Smooth muscle cell (in vitro differentiated cells): Measurements from ENCODE around the gene C1orf159. TPM values are rescaled to one million over a fixed set of nuclear protein-coding genes. Genes with fewer than 3 reads are reported as not detected.

Source experiments
- DNase-seq: peaks from one replicate; lab custom pipeline; 2025; ENCODE audit not compliant: unreplicated experiment; lab: John Stamatoyannopoulos, UW
- H2AFZ ChIP-seq: fragments of 200-600 bp; sonication (generic); 2 replicates; pipeline ENCODE4 v1.6.0; 2016; ENCODE audit warnings: antibody characterized with exemption, low read depth, mild to moderate bottlenecking
- H3F3A ChIP-seq: fragments of 200-600 bp; sonication (generic); 2 replicates; pipeline ENCODE4 v1.6.0; 2017; ENCODE audit warnings: antibody characterized with exemption, low read depth
- H3K27ac ChIP-seq: fragments of 200-600 bp; sonication (generic); 2 replicates; pipeline ENCODE4 v1.5.1; 2016; ENCODE audit warnings: low read depth, mild to moderate bottlenecking
- H3K27me3 ChIP-seq: fragments of 200-600 bp; sonication (generic); 2 replicates; pipeline ENCODE4 v1.6.1; 2016; ENCODE audit warnings: low read depth, mild to moderate bottlenecking
- H3K36me3 ChIP-seq: fragments of 200-600 bp; sonication (generic); 2 replicates; pipeline ENCODE4 v1.5.1; 2016; ENCODE audit warnings: low read depth
- H3K4me1 ChIP-seq: fragments of 200-600 bp; sonication (generic); 2 replicates; pipeline ENCODE4 v1.5.1; 2016; ENCODE audit warnings: low read depth
- H3K4me2 ChIP-seq: fragments of 200-600 bp; sonication (generic); 2 replicates; pipeline ENCODE4 v1.6.0; 2016; ENCODE audit warnings: mild to moderate bottlenecking
- H3K4me3 ChIP-seq: fragments of 200-600 bp; sonication (generic); 2 replicates; pipeline ENCODE4 v1.5.1; 2016; ENCODE audit warnings: mild to moderate bottlenecking
- H3K79me2 ChIP-seq: fragments of 200-600 bp; sonication (generic); 2 replicates; pipeline ENCODE4 v1.6.0; 2016; ENCODE audit warnings: low read depth, mild to moderate bottlenecking
- H3K9ac ChIP-seq: fragments of 200-600 bp; sonication (generic); 2 replicates; pipeline ENCODE4 v1.6.0; 2016; ENCODE audit warnings: low read depth
- H3K9me3 ChIP-seq: fragments of 200-600 bp; sonication (generic); replicated peaks from 2 replicates; pipeline ENCODE4 v1.5.1; 2016; ENCODE audit warnings: low read depth
- H4K20me1 ChIP-seq: fragments of 200-600 bp; sonication (generic); 2 replicates; pipeline ENCODE4 v1.6.0; 2016; ENCODE audit warnings: low read depth
- whole genome bisulfite sequencing: methylation state at CpG from one replicate; pipeline ENCODE4 v1.1.7; 2016; ENCODE audit warnings: low lambda C conversion rate; 5-methylcytosine and 5-hydroxymethylcytosine counted together
- polyA plus RNA-seq: library from polyadenylated mRNA; unstranded; fragments of >200 nt; fragmentation: Nextera tagmentation; extraction: Ambion mirVana; gene quantifications from 2 replicates; pipeline ENCODE4 v1.2.1, GENCODE V29; 2016
- total RNA-seq: library from RNA; depleted of rRNA; stranded (reverse); fragments of >200 nt; gene quantifications from 2 replicates; pipeline ENCODE4 v1.2.3, GENCODE V29; 2014
- TF ChIP-seq, protein P1 (sequence below): fragments of 200-600 bp; sonication (generic); IDR thresholded peaks from 2 replicates; pipeline ENCODE4 v1.5.1; 2017; ENCODE audit warnings: borderline replicate concordance, mild to moderate bottlenecking, antibody characterized with exemption; ENCODE audit not compliant: insufficient read depth, poor library complexity, severe bottlenecking

C1orf159 gene
- total and polyA plus RNA-seq, 2 experiments from 2014 or later: 20.2 to 24.5 TPM

DNA sequence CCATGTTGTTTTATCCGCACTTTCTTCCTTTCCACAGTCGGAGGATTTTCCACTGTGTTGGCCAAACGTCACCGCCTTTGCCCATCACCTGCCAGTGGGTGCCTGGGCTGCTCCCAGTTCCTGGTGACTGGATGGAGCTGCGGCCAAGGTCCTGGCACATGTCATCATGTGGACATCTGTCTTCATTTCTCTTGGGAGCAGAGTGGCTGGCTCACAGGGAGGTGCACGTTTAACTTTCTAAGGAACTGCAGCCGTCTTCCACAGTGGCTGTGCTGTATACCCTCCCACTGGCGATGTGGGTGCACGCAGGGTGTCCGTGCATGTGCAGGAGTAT lies 22.3 kb downstream of the C1orf159 start:
- Histone ChIP-seq H3K4me2 (no peak overlapping the region), H3K36me3 (no peaks in the 10 kb centered on the region), H3K4me3 (no peak overlapping the region), H3K9me3 (no peaks in the 10 kb centered on the region), H3K27ac (no peak overlapping the region), H2AFZ (no peak overlapping the region), H3K79me2 (no peaks in the 10 kb centered on the region), H3F3A (no peaks in the 10 kb centered on the region), H3K27me3 (no peaks in the 10 kb centered on the region), H4K20me1 (no peaks in the 10 kb centered on the region), H3K9ac (no peak overlapping the region), H3K4me1 (no peaks in the 10 kb centered on the region)
- DNase-seq: no peak
- TF ChIP-seq, protein P1, sequence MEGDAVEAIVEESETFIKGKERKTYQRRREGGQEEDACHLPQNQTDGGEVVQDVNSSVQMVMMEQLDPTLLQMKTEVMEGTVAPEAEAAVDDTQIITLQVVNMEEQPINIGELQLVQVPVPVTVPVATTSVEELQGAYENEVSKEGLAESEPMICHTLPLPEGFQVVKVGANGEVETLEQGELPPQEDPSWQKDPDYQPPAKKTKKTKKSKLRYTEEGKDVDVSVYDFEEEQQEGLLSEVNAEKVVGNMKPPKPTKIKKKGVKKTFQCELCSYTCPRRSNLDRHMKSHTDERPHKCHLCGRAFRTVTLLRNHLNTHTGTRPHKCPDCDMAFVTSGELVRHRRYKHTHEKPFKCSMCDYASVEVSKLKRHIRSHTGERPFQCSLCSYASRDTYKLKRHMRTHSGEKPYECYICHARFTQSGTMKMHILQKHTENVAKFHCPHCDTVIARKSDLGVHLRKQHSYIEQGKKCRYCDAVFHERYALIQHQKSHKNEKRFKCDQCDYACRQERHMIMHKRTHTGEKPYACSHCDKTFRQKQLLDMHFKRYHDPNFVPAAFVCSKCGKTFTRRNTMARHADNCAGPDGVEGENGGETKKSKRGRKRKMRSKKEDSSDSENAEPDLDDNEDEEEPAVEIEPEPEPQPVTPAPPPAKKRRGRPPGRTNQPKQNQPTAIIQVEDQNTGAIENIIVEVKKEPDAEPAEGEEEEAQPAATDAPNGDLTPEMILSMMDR: no peak
- 98% methylated on average over 10 of the region's 10 CpGs for WGBS

DNA sequence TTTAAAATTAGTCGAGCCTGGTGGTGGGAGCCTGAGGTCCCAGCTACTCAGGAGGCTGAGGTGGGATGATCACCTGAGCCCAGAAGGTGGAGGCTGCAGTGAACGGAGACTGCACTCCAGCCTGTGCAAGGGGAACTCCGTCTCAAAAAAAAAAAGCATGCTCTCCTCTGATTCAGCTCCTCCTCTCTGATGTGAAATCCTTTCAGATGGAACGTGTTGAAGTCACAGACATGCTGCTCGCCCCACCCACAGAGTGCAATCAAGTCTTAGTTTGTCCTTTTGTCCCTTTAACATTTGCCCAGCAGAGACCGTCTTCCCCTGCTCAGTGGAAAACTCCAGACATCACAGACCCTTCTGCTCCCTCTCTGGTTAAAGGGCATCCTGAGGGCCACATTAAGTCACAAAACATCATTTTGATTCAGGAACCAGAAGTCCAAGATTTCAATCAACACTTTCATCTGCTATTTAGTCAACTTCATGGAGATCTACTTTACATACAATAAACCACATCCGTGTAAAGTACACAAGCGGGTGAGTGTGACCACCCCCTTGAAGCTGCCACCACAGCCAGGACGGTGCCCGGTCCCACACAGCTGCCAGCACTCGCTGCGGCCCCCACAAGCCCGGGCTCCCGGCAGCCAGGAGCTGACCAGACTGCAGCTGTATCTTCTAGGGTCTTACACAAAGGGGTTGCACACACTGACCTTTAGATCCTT lies 22.8 kb downstream of the C1orf159 start:
- 89% methylated on average over 14 of the region's 14 CpGs for WGBS

DNA sequence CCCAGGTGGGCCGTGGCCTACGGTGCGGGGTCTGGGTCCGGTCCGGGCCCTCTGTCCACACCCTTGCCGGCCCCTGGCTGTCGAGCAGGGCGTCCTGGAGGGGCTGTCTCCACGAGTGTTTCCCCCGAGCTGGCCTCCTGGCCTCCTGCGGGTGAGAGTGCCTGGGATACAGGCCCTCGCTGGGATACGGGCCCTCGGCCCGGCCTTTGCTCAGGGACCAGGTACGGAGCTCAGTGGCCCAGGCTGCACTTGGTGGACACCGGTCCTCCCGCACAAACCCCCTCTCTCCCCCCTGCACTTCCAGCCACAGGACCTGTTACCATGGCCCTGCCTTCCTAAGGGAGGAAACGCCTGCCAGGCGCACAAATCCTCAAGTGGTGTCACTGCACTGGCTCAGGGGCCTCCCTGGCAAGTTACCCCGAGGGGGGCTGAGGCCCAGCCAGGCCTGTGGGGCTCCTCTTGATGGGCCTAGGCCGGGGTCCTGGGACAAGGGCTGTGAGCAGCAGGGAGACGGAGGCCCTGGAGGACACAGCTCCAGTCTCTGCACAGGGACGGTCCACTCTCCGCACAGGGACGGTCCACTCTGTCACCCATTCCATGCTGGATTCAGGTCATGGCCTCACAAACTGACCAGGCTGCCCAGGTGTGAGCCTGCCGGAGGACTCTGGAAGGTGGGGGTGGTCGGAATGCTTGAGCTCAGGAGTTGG lies 23.6 kb downstream of the C1orf159 start:
- Histone ChIP-seq H2AFZ (no peak overlapping the region), H3K4me3 (no peak overlapping the region), H3K27me3 (no peaks in the 10 kb centered on the region), H3K9me3 (no peaks in the 10 kb centered on the region), H4K20me1 (no peaks in the 10 kb centered on the region), H3K4me1 (no peaks in the 10 kb centered on the region), H3F3A (no peaks in the 10 kb centered on the region), H3K36me3 (no peaks in the 10 kb centered on the region), H3K79me2 (no peaks in the 10 kb centered on the region), H3K9ac (no peak overlapping the region), H3K27ac (no peak overlapping the region), H3K4me2 (no peak overlapping the region)
- 99% methylated on average over 27 of the region's 28 CpGs for WGBS
- DNase-seq: no peak
- TF ChIP-seq, protein P1: no peak

More for the DNA sequence above, 22.8 kb downstream of the C1orf159 start:
- Histone ChIP-seq H3K9me3 (no peaks in the 10 kb centered on the region), H3K36me3 (no peaks in the 10 kb centered on the region), H4K20me1 (no peaks in the 10 kb centered on the region), H3K4me2 (no peak overlapping the region), H3K79me2 (no peaks in the 10 kb centered on the region), H3K4me3 (no peak overlapping the region), H2AFZ (no peak overlapping the region), H3K27me3 (no peaks in the 10 kb centered on the region), H3K4me1 (no peaks in the 10 kb centered on the region), H3F3A (no peaks in the 10 kb centered on the region), H3K27ac (no peak overlapping the region), H3K9ac (no peak overlapping the region)
- TF ChIP-seq, protein P1: no peak
- no peak for DNase-seq
